CD4-positive, alpha-beta T cell treated with Interleukin-6 at 100 ng/mL for 8 hours (primary cell): ENCODE results near the gene MTERF4.
"Not testable (repeated sequence)": the region's sequence is repeated elsewhere in the genome, so short reads cannot be mapped to it uniquely, and the experiment has no call there.

Source experiments
- DNase-seq: peaks from one replicate; pipeline ENCODE4 v3.0.0-alpha.2; 2020; ENCODE audit warnings: mixed read lengths, low spot score

MTERF4 gene

GRCh38 chr2:241110607-241111439 is 8.7 kb upstream of the MTERF4 start:
- no peak for DNase-seq

- DNase-seq = no peak
Observed at GRCh38 chr2:241110089-241110606, 8.1 kb upstream of the MTERF4 start.

- peak; percentile 24 for DNase-seq
Observed at GRCh38 chr2:241109210-241110088, 7.4 kb upstream of the MTERF4 start.

- peak; percentile 58 for DNase-seq
Observed at GRCh38 chr2:241108271-241109209, 6.5 kb upstream of the MTERF4 start.

- DNase-seq = no peak
Observed at GRCh38 chr2:241107031-241107783, 5.1 kb upstream of the MTERF4 start.

- DNase-seq = no peak
Observed at GRCh38 chr2:241105641-241106040, 3.6 kb upstream of the MTERF4 start.

- DNase-seq = not testable (repeated sequence)
Observed at GRCh38 chr2:241104611-241105010, 2.5 kb upstream of the MTERF4 start.

- DNase-seq = no peak
Observed at GRCh38 chr2:241103176-241103595, 1.1 kb upstream of the MTERF4 start.

- no peak for DNase-seq
Observed at GRCh38 chr2:241099246-241099645, 2.8 kb downstream of the MTERF4 start.

- no peak for DNase-seq
Observed at GRCh38 chr2:241096979-241097378, 5.1 kb downstream of the MTERF4 start.

- DNase-seq = peak; percentile 80
Observed at GRCh38 chr2:241095594-241096290, 6.3 kb downstream of the MTERF4 start.

GRCh38 chr2:241094924-241095420 is 7.1 kb downstream of the MTERF4 start:
- no peak for DNase-seq

GRCh38 chr2:241094172-241094571 is 7.9 kb downstream of the MTERF4 start:
- no peak for DNase-seq

- not testable (repeated sequence) for DNase-seq
Observed at GRCh38 chr2:241093133-241093781, 8.8 kb downstream of the MTERF4 start.

GRCh38 chr2:241092677-241093076 is 9.4 kb downstream of the MTERF4 start:
- no peak for DNase-seq

- no peak for DNase-seq
Observed at GRCh38 chr2:241091734-241092445, 10.2 kb downstream of the MTERF4 start.

- DNase-seq = no peak
Observed at GRCh38 chr2:241091201-241091600, 10.9 kb downstream of the MTERF4 start.

GRCh38 chr2:241088791-241089732 is 13.0 kb downstream of the MTERF4 start:
- no peak for DNase-seq
